ENCODE measurements around the gene RPS6KA5. TPM values are rescaled to one million over a fixed set of nuclear protein-coding genes. Genes with fewer than 3 reads are reported as not detected.

RPS6KA5 gene
- total and polyA plus RNA-seq, 9 of the 15 experiments (the other 6 are each of a cell fraction or from before 2014, with no cell fraction given) = 0.88 to 7.7 (median 4.7) TPM

DNA sequence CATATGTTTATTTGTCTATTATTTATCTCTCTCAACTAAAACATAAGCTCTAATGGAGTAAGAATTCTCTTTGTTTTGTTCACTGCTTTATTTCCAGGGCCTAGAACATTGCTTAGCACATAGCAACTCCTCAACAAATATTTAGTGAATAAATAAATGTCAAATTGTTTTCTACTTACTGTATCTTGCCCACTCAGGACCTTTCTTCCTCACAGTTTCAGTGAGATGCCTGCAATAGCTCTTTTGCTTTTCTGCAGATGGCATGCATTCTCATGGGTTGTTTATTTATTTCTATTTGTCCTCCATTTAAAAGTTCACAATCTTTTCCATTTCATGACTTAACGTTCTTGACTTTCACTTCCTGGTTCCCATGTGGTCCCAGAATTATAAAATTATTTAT lies 149.3 kb downstream of the RPS6KA5 start:
- in situ Hi-C loops (cut with MboI) (no loop called here), intact Hi-C loops (cut with micrococcal nuclease) (no loop called here)
- no peaks in the 10 kb centered on the region for H3K79me2 ChIP-seq (ENCODE audit: control insufficient read depth, insufficient read depth, low read length)
- no TSS peak for BruUV-seq (replicated peaks)
- no peaks in the 10 kb centered on the region for H3K36me3 ChIP-seq (ENCODE audit: control insufficient read depth, insufficient read depth, low read length)
- ChIA-PET POLR2A (no interaction called here), CTCF (ENCODE audit: low intra/inter-chr PET ratio) (no interaction called here)
- DNase-seq (ENCODE audit: extremely low read depth in 1 of 4, low spot score in 3 of 4) (no peak), ATAC-seq (no peak), FAIRE-seq (no peak)
- H2AFZ ChIP-seq (ENCODE audit: low read depth, low read length) = no peak overlapping the region
- no peaks in the 10 kb centered on the region for H4K20me1 ChIP-seq (replicated peaks; ENCODE audit: control insufficient read depth, insufficient read depth, low read length)
- no peaks in the 10 kb centered on the region for H3K9me1 ChIP-seq (ENCODE audit: control insufficient read depth, insufficient read depth, low read length)
- H3K9me3 ChIP-seq (replicated peaks; ENCODE audit: control insufficient read depth, insufficient read depth, low read depth, low read length) = no peaks in the 10 kb centered on the region
- H3K4me1 ChIP-seq (replicated peaks in 1 of 2; ENCODE audit: control insufficient read depth in 2 of 2, insufficient read depth in 2 of 2, low read length in 2 of 2) = no peaks in the 10 kb centered on the region
- H3K27me3 ChIP-seq (ENCODE audit: control insufficient read depth in 2 of 2, insufficient read depth in 2 of 2, low read length in 2 of 2) = no peaks in the 10 kb centered on the region
- 25% methylated on average over 1 of the region's 1 CpG for WGBS (ENCODE audit: insufficient coverage, low coverage, missing lambda C conversion rate)
- no peak overlapping the region for H3K9ac ChIP-seq (ENCODE audit: insufficient read depth in 1 of 2, low read depth in 2 of 2, low read length in 2 of 2)
- H3K4me3 ChIP-seq = no peak overlapping the region
- H3K4me2 ChIP-seq (ENCODE audit: insufficient read depth, low read length) = no peak overlapping the region
- H3K27ac ChIP-seq (ENCODE audit: extremely low read depth, low read depth, low read length) = no peak overlapping the region
- TF ChIP-seq MECOM (CRISPR knock-in tag; IDR thresholded peaks at IDR 0.05) (no peak), ZFP36 (IDR thresholded peaks at IDR 0.05; ENCODE audit: low read depth, low read length, partially characterized antibody) (no peak), YBX1 (IDR thresholded peaks at IDR 0.05) (no peak), HSF4 (CRISPR knock-in tag; IDR thresholded peaks at IDR 0.05; ENCODE audit: borderline replicate concordance) (no peak), ZNF589 (CRISPR knock-in tag; IDR thresholded peaks at IDR 0.05; ENCODE audit: low read depth) (no peak), ZNF140 (CRISPR knock-in tag; IDR thresholded peaks at IDR 0.05) (no peak), ELF1 (tag; IDR thresholded peaks at IDR 0.05) (no peak), HNRNPL (IDR thresholded peaks at IDR 0.05; ENCODE audit: low read depth, low read length) (no peak), LEF1 (IDR thresholded peaks at IDR 0.05) (no peak)
- TF ChIP-seq, protein P1, sequence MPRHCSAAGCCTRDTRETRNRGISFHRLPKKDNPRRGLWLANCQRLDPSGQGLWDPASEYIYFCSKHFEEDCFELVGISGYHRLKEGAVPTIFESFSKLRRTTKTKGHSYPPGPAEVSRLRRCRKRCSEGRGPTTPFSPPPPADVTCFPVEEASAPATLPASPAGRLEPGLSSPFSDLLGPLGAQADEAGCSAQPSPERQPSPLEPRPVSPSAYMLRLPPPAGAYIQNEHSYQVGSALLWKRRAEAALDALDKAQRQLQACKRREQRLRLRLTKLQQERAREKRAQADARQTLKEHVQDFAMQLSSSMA (CRISPR knock-in tag; IDR thresholded peaks at IDR 0.05) = no peak
- TF ChIP-seq, protein P2, sequence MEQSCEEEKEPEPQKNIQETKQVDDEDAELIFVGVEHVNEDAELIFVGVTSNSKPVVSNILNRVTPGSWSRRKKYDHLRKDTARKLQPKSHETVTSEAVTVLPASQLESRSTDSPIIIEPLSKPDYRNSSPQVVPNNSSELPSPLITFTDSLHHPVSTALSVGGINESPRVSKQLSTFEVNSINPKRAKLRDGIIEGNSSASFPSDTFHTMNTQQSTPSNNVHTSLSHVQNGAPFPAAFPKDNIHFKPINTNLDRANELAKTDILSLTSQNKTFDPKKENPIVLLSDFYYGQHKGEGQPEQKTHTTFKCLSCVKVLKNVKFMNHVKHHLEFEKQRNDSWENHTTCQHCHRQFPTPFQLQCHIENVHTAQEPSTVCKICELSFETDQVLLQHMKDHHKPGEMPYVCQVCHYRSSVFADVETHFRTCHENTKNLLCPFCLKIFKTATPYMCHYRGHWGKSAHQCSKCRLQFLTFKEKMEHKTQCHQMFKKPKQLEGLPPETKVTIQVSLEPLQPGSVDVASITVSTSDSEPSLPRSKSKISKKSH (CRISPR knock-in tag; IDR thresholded peaks at IDR 0.05) = no peak
- TF ChIP-seq, protein P3, sequence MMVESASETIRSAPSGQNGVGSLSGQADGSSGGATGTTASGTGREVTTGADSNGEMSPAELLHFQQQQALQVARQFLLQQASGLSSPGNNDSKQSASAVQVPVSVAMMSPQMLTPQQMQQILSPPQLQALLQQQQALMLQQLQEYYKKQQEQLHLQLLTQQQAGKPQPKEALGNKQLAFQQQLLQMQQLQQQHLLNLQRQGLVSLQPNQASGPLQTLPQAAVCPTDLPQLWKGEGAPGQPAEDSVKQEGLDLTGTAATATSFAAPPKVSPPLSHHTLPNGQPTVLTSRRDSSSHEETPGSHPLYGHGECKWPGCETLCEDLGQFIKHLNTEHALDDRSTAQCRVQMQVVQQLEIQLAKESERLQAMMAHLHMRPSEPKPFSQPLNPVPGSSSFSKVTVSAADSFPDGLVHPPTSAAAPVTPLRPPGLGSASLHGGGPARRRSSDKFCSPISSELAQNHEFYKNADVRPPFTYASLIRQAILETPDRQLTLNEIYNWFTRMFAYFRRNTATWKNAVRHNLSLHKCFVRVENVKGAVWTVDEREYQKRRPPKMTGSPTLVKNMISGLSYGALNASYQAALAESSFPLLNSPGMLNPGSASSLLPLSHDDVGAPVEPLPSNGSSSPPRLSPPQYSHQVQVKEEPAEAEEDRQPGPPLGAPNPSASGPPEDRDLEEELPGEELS (CRISPR knock-in tag; IDR thresholded peaks at IDR 0.05; ENCODE audit: borderline replicate concordance) = no peak
